Measurements from ENCODE around the gene CD247.

Gene CD247

GRCh38 chr1:167500283-167500860, 18.0 kb downstream of the CD247 start:
- Histone ChIP-seq H3K27ac (no peak overlapping the region), H3K9me3 (ENCODE audit: low read depth, low read length) (no peaks in the 10 kb centered on the region), H3K36me3 (ENCODE audit: insufficient read depth, low read length) (no peaks in the 10 kb centered on the region), H3K4me3 (no peak overlapping the region), H3K9ac (ENCODE audit: insufficient read length) (no peak overlapping the region)
- TF ChIP-seq FOXP2 (optimal IDR thresholded peaks at IDR 0.05; ENCODE audit: control extremely low read depth, extremely low read length, insufficient read depth) (no peak), POLR2AphosphoS5 (IDR thresholded peaks at IDR 0.05; ENCODE audit: borderline replicate concordance, low read depth, low read length) (no peak), EZH2 (IDR thresholded peaks at IDR 0.05) (no peak)
- DNase-seq (ENCODE audit: low read depth, low spot score), result no peak

DNA sequence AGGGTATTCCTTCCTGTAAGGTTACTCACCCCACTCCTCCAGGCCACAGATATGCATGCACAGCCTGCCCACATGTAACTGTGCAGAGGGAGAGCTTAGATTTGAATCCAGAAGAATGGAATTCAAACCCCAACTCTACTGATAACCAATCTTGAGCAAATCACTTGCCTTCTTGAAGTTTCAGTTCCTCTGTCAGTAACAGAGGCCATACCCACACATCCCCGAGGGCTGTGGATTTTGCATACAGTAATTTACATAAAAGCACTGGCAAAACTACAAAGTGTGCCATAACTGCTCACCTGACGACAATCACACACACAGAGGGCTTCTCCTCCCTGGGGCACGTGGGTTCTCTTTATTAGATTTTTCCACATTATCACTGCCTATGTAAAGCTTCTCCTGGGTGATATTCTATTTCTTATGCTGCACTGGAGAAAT, 18.6 kb downstream of the CD247 start:
- Histone ChIP-seq H3K36me3 (ENCODE audit: insufficient read depth, low read length) (no peaks in the 10 kb centered on the region), H3K9ac (ENCODE audit: insufficient read length) (no peak overlapping the region), H3K9me3 (ENCODE audit: low read depth, low read length) (no peaks in the 10 kb centered on the region), H3K4me3 (no peak overlapping the region), H3K27ac (no peak overlapping the region)
- no peak for TF ChIP-seq FOXP2 (optimal IDR thresholded peaks at IDR 0.05; ENCODE audit: control extremely low read depth, extremely low read length, insufficient read depth)
- no peak for TF ChIP-seq POLR2AphosphoS5 (IDR thresholded peaks at IDR 0.05; ENCODE audit: borderline replicate concordance, low read depth, low read length)
- no peak for TF ChIP-seq EZH2 (IDR thresholded peaks at IDR 0.05)
- no peak for DNase-seq (ENCODE audit: low read depth, low spot score)

GRCh38 chr1:167499106-167499505, 19.2 kb downstream of the CD247 start:
- Histone ChIP-seq H3K27ac (no peak overlapping the region), H3K4me3 (no peak overlapping the region), H3K9ac (ENCODE audit: insufficient read length) (no peak overlapping the region), H3K36me3 (ENCODE audit: insufficient read depth, low read length) (no peaks in the 10 kb centered on the region), H3K9me3 (ENCODE audit: low read depth, low read length) (no peaks in the 10 kb centered on the region)
- DNase-seq (ENCODE audit: low read depth, low spot score), result no peak
- TF ChIP-seq POLR2AphosphoS5 (IDR thresholded peaks at IDR 0.05; ENCODE audit: borderline replicate concordance, low read depth, low read length) (no peak), EZH2 (IDR thresholded peaks at IDR 0.05) (no peak), FOXP2 (optimal IDR thresholded peaks at IDR 0.05; ENCODE audit: control extremely low read depth, extremely low read length, insufficient read depth) (no peak)

DNA sequence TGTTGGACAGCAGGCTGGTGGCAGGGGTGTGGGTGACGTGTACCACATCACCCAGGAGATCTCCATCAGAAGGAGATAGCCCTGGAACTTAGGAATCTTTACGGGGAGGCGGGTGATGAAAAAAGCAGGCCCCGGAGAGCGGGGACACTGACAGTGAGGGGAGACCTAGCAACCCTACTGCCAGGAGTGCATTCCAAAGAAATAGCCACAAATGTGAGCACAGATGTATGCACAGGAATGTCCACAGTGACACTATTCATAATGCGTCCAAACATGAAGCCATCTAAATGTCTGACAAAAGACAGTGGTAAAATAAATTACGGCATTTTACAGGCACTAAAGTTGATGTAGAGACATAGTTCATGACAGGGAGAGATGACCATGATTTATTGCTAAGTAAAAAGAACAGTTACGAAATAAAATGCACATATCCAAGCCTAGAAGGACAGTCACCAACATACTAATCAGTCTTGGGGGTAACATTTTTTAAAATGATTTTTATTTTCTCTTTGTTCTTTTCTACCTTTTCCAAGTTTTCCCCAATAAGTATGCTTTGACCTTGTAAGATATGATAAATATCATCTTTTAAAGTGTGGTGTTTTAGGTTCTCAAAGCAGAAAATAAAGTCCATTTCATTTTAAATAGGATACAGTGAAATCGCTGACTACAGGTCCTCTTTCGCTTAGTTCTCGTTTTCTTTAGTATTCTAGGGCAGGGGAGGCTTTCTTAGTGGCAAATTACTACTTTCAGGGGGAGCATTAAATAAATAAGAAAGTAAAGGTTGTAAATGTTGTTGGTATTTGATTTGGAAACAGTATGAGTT, 21.3 kb downstream of the CD247 start:
- no peak for TF ChIP-seq EZH2 (IDR thresholded peaks at IDR 0.05)
- no peak for TF ChIP-seq POLR2AphosphoS5 (IDR thresholded peaks at IDR 0.05; ENCODE audit: borderline replicate concordance, low read depth, low read length)
- TF ChIP-seq FOXP2 (optimal IDR thresholded peaks at IDR 0.05; ENCODE audit: control extremely low read depth, extremely low read length, insufficient read depth), result no peak
- no peak overlapping the region for H3K4me3 ChIP-seq
- H3K36me3 ChIP-seq (ENCODE audit: insufficient read depth, low read length), result no peaks in the 10 kb centered on the region
- no peak overlapping the region for H3K9ac ChIP-seq (ENCODE audit: insufficient read length)
- DNase-seq (ENCODE audit: low read depth, low spot score), result no peak
- no peaks in the 10 kb centered on the region for H3K9me3 ChIP-seq (ENCODE audit: low read depth, low read length)
- H3K27ac ChIP-seq, result no peak overlapping the region

DNA sequence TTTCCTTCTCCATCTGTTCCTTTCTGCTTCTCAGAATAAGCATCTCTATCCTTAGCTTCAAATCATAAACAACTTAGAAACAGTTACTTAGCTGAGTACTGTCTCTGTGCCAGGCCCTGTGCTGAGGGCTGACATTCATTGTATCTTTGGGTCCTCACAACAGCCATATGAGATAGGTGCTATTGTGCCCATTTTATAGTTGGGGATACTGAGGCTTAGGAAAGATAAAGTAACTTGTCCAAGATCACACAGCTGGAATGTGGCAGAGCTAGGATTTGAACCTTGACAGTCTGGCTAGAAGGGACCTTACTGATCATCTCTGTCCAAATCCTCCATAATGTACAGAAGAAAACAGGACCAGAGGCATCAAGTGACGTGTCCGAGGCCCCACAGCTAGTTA, 25.0 kb downstream of the CD247 start:
- no peak for DNase-seq (ENCODE audit: low read depth, low spot score)
- Histone ChIP-seq H3K9me3 (ENCODE audit: low read depth, low read length) (no peaks in the 10 kb centered on the region), H3K4me3 (no peak overlapping the region), H3K27ac (no peak overlapping the region), H3K9ac (ENCODE audit: insufficient read length) (no peak overlapping the region), H3K36me3 (ENCODE audit: insufficient read depth, low read length) (no peaks in the 10 kb centered on the region)
- TF ChIP-seq POLR2AphosphoS5 (IDR thresholded peaks at IDR 0.05; ENCODE audit: borderline replicate concordance, low read depth, low read length) (no peak), FOXP2 (optimal IDR thresholded peaks at IDR 0.05; ENCODE audit: control extremely low read depth, extremely low read length, insufficient read depth) (no peak), EZH2 (IDR thresholded peaks at IDR 0.05) (no peak)

DNA sequence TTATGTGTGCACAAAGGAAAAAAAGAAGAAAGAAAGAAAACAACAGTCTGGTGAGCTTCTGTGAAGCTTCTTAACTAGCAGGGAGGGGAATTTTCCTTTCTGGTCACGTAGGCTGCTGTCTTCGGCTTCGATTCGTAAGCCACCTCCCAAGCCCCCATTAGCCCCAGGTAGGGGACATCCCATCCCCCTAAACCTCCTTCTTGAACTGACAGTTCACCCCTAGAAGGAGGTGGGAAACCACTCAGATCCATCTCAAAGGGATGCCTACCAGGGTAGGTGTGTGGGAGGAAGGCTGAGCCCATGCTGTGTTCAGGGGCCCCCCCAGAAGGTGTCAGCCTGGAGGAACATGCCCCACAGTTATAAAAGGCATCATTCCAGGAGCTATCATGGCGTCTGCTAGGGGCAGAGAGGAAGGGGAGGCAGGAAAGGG, 25.8 kb downstream of the CD247 start:
- H3K9me3 ChIP-seq (ENCODE audit: low read depth, low read length), result no peaks in the 10 kb centered on the region
- TF ChIP-seq EZH2 (IDR thresholded peaks at IDR 0.05) (no peak), FOXP2 (optimal IDR thresholded peaks at IDR 0.05; ENCODE audit: control extremely low read depth, extremely low read length, insufficient read depth) (no peak), POLR2AphosphoS5 (IDR thresholded peaks at IDR 0.05; ENCODE audit: borderline replicate concordance, low read depth, low read length) (no peak)
- no peak overlapping the region for H3K4me3 ChIP-seq
- no peak overlapping the region for H3K9ac ChIP-seq (ENCODE audit: insufficient read length)
- no peaks in the 10 kb centered on the region for H3K36me3 ChIP-seq (ENCODE audit: insufficient read depth, low read length)
- H3K27ac ChIP-seq, result no peak overlapping the region
- DNase-seq (ENCODE audit: low read depth, low spot score), result no peak

DNA sequence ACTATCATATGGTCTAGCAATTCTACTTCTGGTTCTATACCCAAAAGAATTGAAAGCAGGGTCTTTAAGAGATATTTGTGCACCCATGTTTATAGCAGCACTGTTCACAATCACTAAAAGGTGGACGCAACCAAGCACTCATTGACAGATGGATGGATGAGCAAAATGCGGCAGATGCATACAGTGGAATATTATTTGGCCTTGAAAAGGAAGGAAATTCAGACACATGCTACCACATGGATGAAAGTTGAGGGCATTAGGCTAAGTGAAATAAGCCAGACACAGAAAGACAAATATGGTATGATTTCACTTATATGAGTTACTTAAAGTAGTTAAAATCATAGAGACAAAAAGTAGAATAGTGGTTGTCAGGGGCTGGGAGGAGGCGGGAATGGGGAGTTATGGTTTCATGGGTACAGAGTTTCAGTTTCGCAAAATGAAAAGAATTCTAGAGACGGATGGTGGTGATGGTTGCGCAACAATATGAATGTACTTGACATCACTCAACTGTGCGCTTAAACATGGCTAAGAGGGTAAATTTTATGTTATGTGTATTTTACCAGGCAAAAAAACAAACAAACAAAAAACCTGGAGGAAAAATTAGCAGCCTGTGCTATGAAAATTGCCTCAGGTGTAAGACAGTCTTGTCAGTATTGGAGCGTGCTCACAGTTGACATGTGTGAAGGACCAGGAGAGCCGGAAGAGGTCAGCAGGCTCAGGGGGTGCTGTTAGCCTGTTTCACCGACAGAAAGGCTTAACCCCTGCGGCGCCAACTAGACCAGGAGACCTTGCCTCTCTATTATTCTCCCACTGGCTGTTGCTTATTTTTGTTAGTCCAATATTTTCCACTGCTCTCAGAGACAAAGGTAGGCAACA, 26.5 kb downstream of the CD247 start:
- TF ChIP-seq POLR2AphosphoS5 (IDR thresholded peaks at IDR 0.05; ENCODE audit: borderline replicate concordance, low read depth, low read length) (no peak), EZH2 (IDR thresholded peaks at IDR 0.05) (no peak), FOXP2 (optimal IDR thresholded peaks at IDR 0.05; ENCODE audit: control extremely low read depth, extremely low read length, insufficient read depth) (no peak)
- Histone ChIP-seq H3K27ac (no peak overlapping the region), H3K36me3 (ENCODE audit: insufficient read depth, low read length) (no peaks in the 10 kb centered on the region), H3K9me3 (ENCODE audit: low read depth, low read length) (no peaks in the 10 kb centered on the region), H3K9ac (ENCODE audit: insufficient read length) (no peak overlapping the region), H3K4me3 (no peak overlapping the region)
- DNase-seq (ENCODE audit: low read depth, low spot score), result no peak

GRCh38 chr1:167490765-167491164, 27.6 kb downstream of the CD247 start:
- H3K27ac ChIP-seq, result no peak overlapping the region
- no peaks in the 10 kb centered on the region for H3K9me3 ChIP-seq (ENCODE audit: low read depth, low read length)
- no peak overlapping the region for H3K4me3 ChIP-seq
- no peak overlapping the region for H3K9ac ChIP-seq (ENCODE audit: insufficient read length)
- no peaks in the 10 kb centered on the region for H3K36me3 ChIP-seq (ENCODE audit: insufficient read depth, low read length)
- no peak for DNase-seq (ENCODE audit: low read depth, low spot score)
- TF ChIP-seq POLR2AphosphoS5 (IDR thresholded peaks at IDR 0.05; ENCODE audit: borderline replicate concordance, low read depth, low read length) (no peak), FOXP2 (optimal IDR thresholded peaks at IDR 0.05; ENCODE audit: control extremely low read depth, extremely low read length, insufficient read depth) (no peak), EZH2 (IDR thresholded peaks at IDR 0.05) (no peak)

Measured in SK-N-MC (cell line).